Parathyroid adenoma (tissue), 2 donors: ENCODE measurements around the gene SND1.

Experiments
- H2AFZ ChIP-seq: fragments of 300-600 bp; sonication (generic); one replicate; pipeline ENCODE4 v1.7.0; 2017; ENCODE audit warnings: antibody characterized with exemption, mild to moderate bottlenecking
- H3K27ac ChIP-seq: fragments of 300-600 bp; sonication (generic); one replicate; pipeline ENCODE4 v1.7.0; 2017
- H3K27me3 ChIP-seq: fragments of 300-600 bp; sonication (generic); one replicate; pipeline ENCODE4 v1.7.0; 2017; ENCODE audit warnings: low read length; ENCODE audit not compliant: control insufficient read depth, insufficient read depth
- H3K36me3 ChIP-seq: fragments of 300-600 bp; sonication (generic); one replicate; pipeline ENCODE4 v1.7.0; 2017; ENCODE audit warnings: low read length; ENCODE audit not compliant: control insufficient read depth, insufficient read depth
- H3K4me1 ChIP-seq: fragments of 300-600 bp; sonication (generic); one replicate; pipeline ENCODE4 v1.7.0; 2017; ENCODE audit warnings: control low read depth
- H3K4me2 ChIP-seq: fragments of 300-600 bp; sonication (generic); one replicate; pipeline ENCODE4 v1.7.0; 2017; ENCODE audit warnings: low read length
- H3K4me3 ChIP-seq: fragments of 300-600 bp; sonication (generic); one replicate; pipeline ENCODE4 v1.7.0; 2017; ENCODE audit warnings: low read depth, low read length
- H3K79me2 ChIP-seq: fragments of 300-600 bp; sonication (generic); one replicate; pipeline ENCODE4 v1.7.0; 2017; ENCODE audit warnings: control low read depth
- H3K9ac ChIP-seq: fragments of 300-600 bp; sonication (generic); one replicate; pipeline ENCODE4 v1.7.0; 2017; ENCODE audit warnings: mild to moderate bottlenecking
- H3K9me3 ChIP-seq: fragments of 300-600 bp; sonication (generic); one replicate; pipeline ENCODE4 v1.7.0; 2017; ENCODE audit warnings: low read length; ENCODE audit not compliant: control insufficient read depth
- CTCF ChIP-seq: fragments of 300-600 bp; sonication (generic); IDR thresholded peaks from one replicate; pipeline ENCODE4 v1.7.0; 2017; ENCODE audit warnings: antibody characterized with exemption, mild to moderate bottlenecking
- donor health status: primary hyperparathyroidism.

Gene SND1

GRCh38 chr7:128071801-128072200 lies 419.8 kb downstream of the SND1 start:
- H3K36me3 ChIP-seq, result no peaks in the 10 kb centered on the region
- no peak overlapping the region for H3K4me3 ChIP-seq
- H3K4me2 ChIP-seq, result no peak overlapping the region
- no peaks in the 10 kb centered on the region for H3K9me3 ChIP-seq
- H3K9ac ChIP-seq, result no peak overlapping the region
- no peaks in the 10 kb centered on the region for H3K27me3 ChIP-seq
- H3K4me1 ChIP-seq, result no peaks in the 10 kb centered on the region
- H3K27ac ChIP-seq, result no peak overlapping the region
- no peak for TF ChIP-seq CTCF
- no peak overlapping the region for H2AFZ ChIP-seq
- no peaks in the 10 kb centered on the region for H3K79me2 ChIP-seq

- Histone ChIP-seq H3K27me3 (no peaks in the 10 kb centered on the region), H3K4me1 (no peaks in the 10 kb centered on the region)
- TF ChIP-seq CTCF, result no peak
These were observed 421.8 kb downstream of the SND1 start for GRCh38 chr7:128073671-128074310.

GRCh38 chr7:128074336-128074735 lies 422.3 kb downstream of the SND1 start:
- TF ChIP-seq CTCF, result no peak
- Histone ChIP-seq H3K4me1 (no peaks in the 10 kb centered on the region), H3K36me3 (no peaks in the 10 kb centered on the region), H3K27me3 (no peaks in the 10 kb centered on the region), H3K9me3 (no peaks in the 10 kb centered on the region), H2AFZ (no peak overlapping the region), H3K9ac (no peak overlapping the region), H3K4me3 (no peak overlapping the region), H3K27ac (no peak overlapping the region), H3K4me2 (no peak overlapping the region), H3K79me2 (no peaks in the 10 kb centered on the region)

More at GRCh38 chr7:128073671-128074310, 421.8 kb downstream of the SND1 start:
- Histone ChIP-seq H3K79me2 (no peaks in the 10 kb centered on the region), H3K9ac (no peak overlapping the region), H3K36me3 (no peaks in the 10 kb centered on the region), H3K9me3 (no peaks in the 10 kb centered on the region), H3K27ac (no peak overlapping the region), H3K4me3 (no peak overlapping the region), H3K4me2 (no peak overlapping the region), H2AFZ (no peak overlapping the region)

GRCh38 chr7:128074736-128075135 lies 422.7 kb downstream of the SND1 start:
- H3K4me3 ChIP-seq, result no peak overlapping the region
- no peak overlapping the region for H3K4me2 ChIP-seq
- no peaks in the 10 kb centered on the region for H3K79me2 ChIP-seq
- H3K27me3 ChIP-seq, result no peaks in the 10 kb centered on the region
- H3K9me3 ChIP-seq, result no peaks in the 10 kb centered on the region
- no peak overlapping the region for H3K27ac ChIP-seq
- no peaks in the 10 kb centered on the region for H3K4me1 ChIP-seq
- TF ChIP-seq CTCF, result no peak
- H2AFZ ChIP-seq, result no peak overlapping the region
- no peak overlapping the region for H3K9ac ChIP-seq
- H3K36me3 ChIP-seq, result no peaks in the 10 kb centered on the region
